ENCODE results near the gene COL9A3.

The COL9A3 gene

GRCh38 chr20:62796699-62797491, 20.0 kb upstream of the COL9A3 start:
- DNase-seq (ENCODE audit: low read depth, low spot score), result no peak

- no peak for DNase-seq (ENCODE audit: low read depth, low spot score)
These were observed 18.9 kb upstream of the COL9A3 start for GRCh38 chr20:62797671-62798532.

- DNase-seq (ENCODE audit: low read depth, low spot score), result no peak
These were observed 17.8 kb upstream of the COL9A3 start for GRCh38 chr20:62799036-62799435.

GRCh38 chr20:62799459-62799858, 17.4 kb upstream of the COL9A3 start:
- no peak for DNase-seq (ENCODE audit: low read depth, low spot score)

GRCh38 chr20:62799873-62800272, 17.0 kb upstream of the COL9A3 start:
- peak; percentile 26 for DNase-seq (ENCODE audit: low read depth, low spot score)

- DNase-seq (ENCODE audit: low read depth, low spot score), result no peak
These were observed 16.3 kb upstream of the COL9A3 start for GRCh38 chr20:62800314-62801259.

GRCh38 chr20:62801284-62802010, 15.4 kb upstream of the COL9A3 start:
- DNase-seq (ENCODE audit: low read depth, low spot score), result no peak

- no peak for DNase-seq (ENCODE audit: low read depth, low spot score)
These were observed 14.7 kb upstream of the COL9A3 start for GRCh38 chr20:62802026-62802712.

GRCh38 chr20:62804021-62804626, 12.7 kb upstream of the COL9A3 start:
- DNase-seq (ENCODE audit: low read depth, low spot score), result peak; percentile 28

- peak; percentile 88 for DNase-seq (ENCODE audit: low read depth, low spot score)
These were observed 12.2 kb upstream of the COL9A3 start, which contains the start of gene OGFR for GRCh38 chr20:62804627-62805154. OGFR (plus strand) TSS chr20:62804835; CDS start chr20:62804860, 25 bp downstream.

GRCh38 chr20:62805155-62805710, 11.6 kb upstream of the COL9A3 start:
- DNase-seq (ENCODE audit: low read depth, low spot score), result peak; percentile 36

- no peak for DNase-seq (ENCODE audit: low read depth, low spot score)
These were observed 11.0 kb upstream of the COL9A3 start for GRCh38 chr20:62805711-62806382.

- DNase-seq (ENCODE audit: low read depth, low spot score), result no peak
These were observed 10.3 kb upstream of the COL9A3 start for GRCh38 chr20:62806383-62807050.

GRCh38 chr20:62807444-62808210, 9.2 kb upstream of the COL9A3 start:
- DNase-seq (ENCODE audit: low read depth, low spot score), result no peak

- DNase-seq (ENCODE audit: low read depth, low spot score), result peak; percentile 79
These were observed 8.5 kb upstream of the COL9A3 start for GRCh38 chr20:62808211-62808865.

- DNase-seq (ENCODE audit: low read depth, low spot score), result no peak
These were observed 7.1 kb upstream of the COL9A3 start for GRCh38 chr20:62809530-62810428.

Measured in astrocyte of the hippocampus (primary cell).